Brain microvascular endothelial cell (primary cell): ENCODE measurements around the gene SMOC1.

Source experiments
- DNase-seq: peaks from one replicate; pipeline ENCODE4 v3.0.0-alpha.2; 2020
- H3K27ac ChIP-seq: fragments of 250-450 bp; sonication (Bioruptor Pico); 2 replicates; pipeline ENCODE4 v1.5.1; 2020; ENCODE audit warnings: mild to moderate bottlenecking, moderate library complexity
- H3K27me3 ChIP-seq: fragments of 250-450 bp; sonication (Bioruptor Pico); replicated peaks from 2 replicates; pipeline ENCODE4 v1.5.1; 2020; ENCODE audit warnings: mild to moderate bottlenecking
- H3K36me3 ChIP-seq: fragments of 250-450 bp; sonication (Bioruptor Pico); replicated peaks from 2 replicates; pipeline ENCODE4 v1.5.1; 2020; ENCODE audit warnings: mild to moderate bottlenecking
- H3K4me3 ChIP-seq: 2 replicates; pipeline ENCODE4 v1.5.1; 2011; ENCODE audit warnings: low read depth, mild to moderate bottlenecking, control low read depth, low read length, moderate library complexity
- CTCF ChIP-seq: IDR thresholded peaks from 2 replicates; pipeline ENCODE4 v1.5.1; 2011; ENCODE audit warnings: low read depth, mild to moderate bottlenecking, moderate library complexity, low read length, control low read depth, inconsistent platforms; ENCODE audit errors: missing control alignments
- in situ Hi-C: cut with HindIII; loops from 2 replicates; pipeline ENCODE4 v1.10.0; 2017; ENCODE audit warnings: low sequenced_read_pairs, low pct_ligation_motif_present

Gene SMOC1

GRCh38 chr14:69948351-69948750 lies 69.1 kb downstream of the SMOC1 start:
- Histone ChIP-seq H3K27ac (no peak overlapping the region), H3K36me3 (no peaks in the 10 kb centered on the region), H3K27me3 (no peaks in the 10 kb centered on the region), H3K4me3 (no peak overlapping the region)
- DNase-seq, result no peak
- no peak for TF ChIP-seq CTCF
- in situ Hi-C loops, result no loop called here

- no peak for DNase-seq
- Histone ChIP-seq H3K27me3 (no peaks in the 10 kb centered on the region), H3K36me3 (no peaks in the 10 kb centered on the region), H3K27ac (no peak overlapping the region), H3K4me3 (no peak overlapping the region)
- no peak for TF ChIP-seq CTCF
- in situ Hi-C loops, result no loop called here
Observed at GRCh38 chr14:69951263-69951662, 72.0 kb downstream of the SMOC1 start.

- no peak overlapping the region for H3K4me3 ChIP-seq
- no peaks in the 10 kb centered on the region for H3K27me3 ChIP-seq
- H3K36me3 ChIP-seq, result no peaks in the 10 kb centered on the region
- no peak for TF ChIP-seq CTCF
- H3K27ac ChIP-seq, result no peak overlapping the region
- in situ Hi-C loops, result no loop called here
- DNase-seq, result no peak
Observed at GRCh38 chr14:69951935-69952334, 72.7 kb downstream of the SMOC1 start.

- H3K27me3 ChIP-seq, result no peaks in the 10 kb centered on the region
- no peak overlapping the region for H3K4me3 ChIP-seq
- in situ Hi-C loops, result no loop called here
- no peak for TF ChIP-seq CTCF
- no peak for DNase-seq
- H3K36me3 ChIP-seq, result no peaks in the 10 kb centered on the region
- H3K27ac ChIP-seq, result no peak overlapping the region
Observed at GRCh38 chr14:69953266-69953915, 74.2 kb downstream of the SMOC1 start.

- no peak for TF ChIP-seq CTCF
- Histone ChIP-seq H3K4me3 (no peak overlapping the region), H3K36me3 (no peaks in the 10 kb centered on the region), H3K27ac (no peak overlapping the region), H3K27me3 (no peaks in the 10 kb centered on the region)
- in situ Hi-C loops, result no loop called here
- DNase-seq, result no peak
Observed at GRCh38 chr14:69955855-69956845, 76.9 kb downstream of the SMOC1 start.
